IMR-90 (cell line): ENCODE data around the gene ZFP57. TPM values are rescaled to one million over a fixed set of nuclear protein-coding genes. Genes with fewer than 3 reads are reported as not detected.

ENCODE experiments used
- ATAC-seq: fragments of 200-7000 bp; cut with Tn5 transposase; 2 replicates; pipeline ENCODE4 v1.9.1; 2020; ENCODE audit warnings: low read depth, mild to moderate bottlenecking, moderate library complexity
- BruUV-seq: library from RNA; stranded (reverse); fragments of 400-500 nt; replicated peaks from 2 replicates; lab custom pipeline; 2021; lab: Mats Ljungman, UMichigan
- CTCF ChIA-PET: fragments of 300-600 bp; formaldehyde crosslinking; extraction: SDS; loops from one replicate; lab custom pipeline; 2021; ENCODE audit warnings: antibody characterized with exemption; lab: Yijun Ruan, JAX
- POLR2A ChIA-PET: fragments of 300-600 bp; sonication (Branson Sonifier 250); formaldehyde crosslinking; loops from one replicate; lab custom pipeline; 2022; ENCODE audit warnings: antibody characterized with exemption; ENCODE audit not compliant: unreplicated experiment; lab: Charles Lee
- DNase-seq: peaks from one replicate; pipeline ENCODE4 v3.0.0; 2013
- H2AFZ ChIP-seq: replicated peaks from 2 replicates; pipeline ENCODE3; 2013; ENCODE audit warnings: low read length, mild to moderate bottlenecking; ENCODE audit not compliant: poor library complexity
- H2AK5ac ChIP-seq: 2 replicates; pipeline ENCODE4 v1.6.1; 2013; ENCODE audit warnings: low read depth, low read length, inconsistent platforms
- H2AK9ac ChIP-seq: replicated peaks from 2 replicates; pipeline ENCODE3; 2013; ENCODE audit warnings: mild to moderate bottlenecking, low read depth, low read length, moderate library complexity; ENCODE audit not compliant: poor library complexity
- H2BK120ac ChIP-seq: 2 replicates; pipeline ENCODE4 v1.6.1; 2013; ENCODE audit warnings: low read depth, low read length, inconsistent platforms
- H2BK15ac ChIP-seq: 3 replicates; pipeline ENCODE4 v1.6.1; 2013; ENCODE audit warnings: low read depth, low read length, inconsistent platforms
- H2BK20ac ChIP-seq: 2 replicates; pipeline ENCODE4 v1.6.1; 2013; ENCODE audit warnings: low read depth, mild to moderate bottlenecking, inconsistent platforms, low read length, moderate library complexity
- H2BK5ac ChIP-seq: 2 replicates; pipeline ENCODE4 v1.6.1; 2013; ENCODE audit warnings: mild to moderate bottlenecking, low read depth, low read length, inconsistent platforms; ENCODE audit not compliant: poor library complexity, severe bottlenecking
- H3K14ac ChIP-seq: replicated peaks from 2 replicates; pipeline ENCODE4 v1.6.1; 2013; ENCODE audit warnings: low read depth, low read length, inconsistent platforms
- H3K18ac ChIP-seq: 2 replicates; pipeline ENCODE4 v1.6.1; 2013; ENCODE audit warnings: low read depth, low read length, control low read depth
- H3K23ac ChIP-seq: 2 replicates; pipeline ENCODE4 v1.6.1; 2013; ENCODE audit warnings: low read depth, low read length, inconsistent platforms
- H3K27ac ChIP-seq: 2 replicates; pipeline ENCODE4 v1.5.1; 2013; ENCODE audit warnings: mild to moderate bottlenecking, control low read depth, low read length; ENCODE audit not compliant: insufficient read depth
- H3K27me3 ChIP-seq: 2 replicates; pipeline ENCODE4 v1.6.1; 2013; ENCODE audit warnings: low read length; ENCODE audit not compliant: control insufficient read depth, insufficient read depth
- H3K36me3 ChIP-seq: 2 replicates; pipeline ENCODE4 v1.6.1; 2013; ENCODE audit warnings: low read length, mixed read lengths; ENCODE audit not compliant: control insufficient read depth, insufficient read depth
- H3K4ac ChIP-seq: 2 replicates; pipeline ENCODE4 v1.6.1; 2013; ENCODE audit warnings: low read depth, low read length, inconsistent platforms
- H3K4me1 ChIP-seq: 2 replicates; pipeline ENCODE4 v1.6.1; 2013; ENCODE audit warnings: low read length, mixed read lengths; ENCODE audit not compliant: control insufficient read depth, insufficient read depth
- H3K4me2 ChIP-seq: 2 replicates; pipeline ENCODE4 v1.6.1; 2013; ENCODE audit warnings: low read depth, mild to moderate bottlenecking, control low read depth, low read length, moderate library complexity
- H3K4me3 ChIP-seq: 2 replicates; pipeline ENCODE4 v1.5.1; 2013; ENCODE audit warnings: low read depth, mild to moderate bottlenecking, control low read depth, low read length, moderate library complexity; ENCODE audit not compliant: insufficient read depth
- H3K56ac ChIP-seq: 2 replicates; pipeline ENCODE4 v1.6.1; 2013; ENCODE audit warnings: low read length, inconsistent platforms; ENCODE audit not compliant: insufficient read depth; ENCODE audit errors: extremely low read depth
- H3K79me1 ChIP-seq, 2 experiments: 2 replicates each; pipeline ENCODE4 v1.6.1; 2013; ENCODE audit warnings: low read length in 2 of 2, inconsistent platforms in 1 of 2, low read depth in 1 of 2
- H3K9ac ChIP-seq: 2 replicates; pipeline ENCODE4 v1.6.1; 2013; ENCODE audit warnings: low read depth, low read length, control low read depth
- H3K9me1 ChIP-seq: 2 replicates; pipeline ENCODE4 v1.6.1; 2013; ENCODE audit warnings: low read length, inconsistent platforms; ENCODE audit not compliant: insufficient read depth
- H3K9me3 ChIP-seq: 2 replicates; pipeline ENCODE4 v1.6.1; 2013; ENCODE audit warnings: low read length; ENCODE audit not compliant: control insufficient read depth, insufficient read depth
- H4K20me1 ChIP-seq: 2 replicates; pipeline ENCODE4 v1.6.1; 2013; ENCODE audit warnings: low read length, inconsistent platforms; ENCODE audit not compliant: insufficient read depth
- H4K5ac ChIP-seq: 2 replicates; pipeline ENCODE4 v1.6.1; 2013; ENCODE audit warnings: mild to moderate bottlenecking, low read depth, low read length, control low read depth
- H4K8ac ChIP-seq, 2 experiments: 2 replicates each; pipeline ENCODE4 v1.6.1; 2013; ENCODE audit warnings: low read depth in 2 of 2, low read length in 2 of 2, control low read depth in 1 of 2, inconsistent platforms in 1 of 2
- H4K91ac ChIP-seq: 2 replicates; pipeline ENCODE4 v1.6.1; 2013; ENCODE audit warnings: low read depth, low read length, inconsistent platforms; ENCODE audit not compliant: insufficient read depth
- BHLHE40 ChIP-seq: fragments of 150-350 bp; IDR thresholded peaks from 2 replicates; pipeline ENCODE4 v1.6.1; 2016; ENCODE audit warnings: mild to moderate bottlenecking, low read depth, low read length
- CEBPB ChIP-seq: IDR thresholded peaks from 2 replicates; pipeline ENCODE4 v1.6.1; 2012; ENCODE audit warnings: low read depth, low read length, improper control_type of control experiment
- CHD1 ChIP-seq: IDR thresholded peaks from 2 replicates; pipeline ENCODE4 v1.6.1; 2012; ENCODE audit warnings: low read depth, low read length, improper control_type of control experiment
- ELK1 ChIP-seq: fragments of 150-350 bp; IDR thresholded peaks from 2 replicates; pipeline ENCODE4 v1.6.1; 2016; ENCODE audit warnings: low read depth, mild to moderate bottlenecking, low read length, moderate library complexity, borderline replicate concordance
- FOS ChIP-seq: fragments of 150-350 bp; IDR thresholded peaks from 2 replicates; pipeline ENCODE4 v1.6.1; 2016; ENCODE audit warnings: low read depth, low read length
- MAFK ChIP-seq: IDR thresholded peaks from 2 replicates; pipeline ENCODE4 v1.6.1; 2012; ENCODE audit warnings: low read depth, low read length, improper control_type of control experiment
- MXI1 ChIP-seq: IDR thresholded peaks from 2 replicates; pipeline ENCODE4 v1.6.1; 2012; ENCODE audit warnings: low read depth, mild to moderate bottlenecking, low read length, moderate library complexity, borderline replicate concordance
- NFE2L2 ChIP-seq: fragments of 150-350 bp; IDR thresholded peaks from 2 replicates; pipeline ENCODE4 v1.6.1; 2016; ENCODE audit warnings: low read depth, mild to moderate bottlenecking, low read length
- POLR2A ChIP-seq: IDR thresholded peaks from 2 replicates; pipeline ENCODE4 v1.6.1; 2012; ENCODE audit warnings: mild to moderate bottlenecking, low read depth, low read length
- RAD21 ChIP-seq: IDR thresholded peaks from 2 replicates; pipeline ENCODE4 v1.6.1; 2012; ENCODE audit warnings: low read length, improper control_type of control experiment
- RCOR1 ChIP-seq: IDR thresholded peaks from 2 replicates; pipeline ENCODE4 v1.6.1; 2012; ENCODE audit warnings: mild to moderate bottlenecking, low read length, improper control_type of control experiment; ENCODE audit not compliant: insufficient replicate concordance
- SMC3 ChIP-seq: fragments of 150-350 bp; IDR thresholded peaks from 2 replicates; pipeline ENCODE4 v1.6.1; 2016; ENCODE audit warnings: low read depth, mild to moderate bottlenecking, antibody characterized with exemption, low read length, moderate library complexity
- WGBS, 2 experiments: methylation state at CpG; one replicate each; pipeline versions ENCODE4 v1.1.5 to v1.1.7; 2013; ENCODE audit warnings: missing lambda C conversion rate in 2 of 2; ENCODE audit not compliant: insufficient read length in 1 of 2; ENCODE audit errors: extremely low coverage in 2 of 2; 5-methylcytosine and 5-hydroxymethylcytosine counted together
- dilution Hi-C: fragments of 300-500 bp; cut with HindIII; formaldehyde crosslinking; loops from one replicate; pipeline ENCODE4 v1.14.3; 2018; ENCODE audit warnings: low sequenced_read_pairs; ENCODE audit not compliant: unreplicated experiment
- in situ Hi-C: fragments of 300-500 bp; cut with MboI; formaldehyde crosslinking; loops from 3 replicates; pipeline ENCODE4 v1.14.3; 2019; ENCODE audit warnings: low sequenced_read_pairs, inconsistent platforms, mixed read lengths
- intact Hi-C: fragments of 100-400 bp; cut with micrococcal nuclease; formaldehyde crosslinking; loops from 2 replicates; pipeline ENCODE4 v1.10.0; 2022
- polyA plus RNA-seq, 3 experiments: library from polyadenylated mRNA; depleted of rRNA; stranded (reverse); fragments of >200 nt; gene quantifications; 2 replicates each; pipeline ENCODE4 v1.2.3, GENCODE V29; 2012; ENCODE audit warnings: low replicate concordance in 1 of 3
- total RNA-seq: library from RNA; depleted of rRNA; stranded (reverse); fragments of >200 nt; gene quantifications from 2 replicates; pipeline ENCODE4 v1.2.3, GENCODE V29; 2012

Gene ZFP57
- total and polyA plus RNA-seq, 2 of the 4 experiments (the other 2 are of a cell fraction): not detected

- no peak overlapping the region for H3K4ac ChIP-seq
- no peaks in the 10 kb centered on the region for H3K9me3 ChIP-seq
- ChIA-PET CTCF (interaction anchor here (0.6 to 4.1 kb wide), 3 partner anchors 13 to 817 kb away, joined by 3 to 33 read pairs (median 28); no protein-coding TSS in a partner anchor), POLR2A (no interaction called here)
- in situ Hi-C loops (no loop called here), dilution Hi-C loops (no loop called here), intact Hi-C loops (no loop called here)
- no peak overlapping the region for H3K4me2 ChIP-seq
- no peak for ATAC-seq
- DNase-seq: no peak
- no peak overlapping the region for H2AFZ ChIP-seq
- no peak overlapping the region for H4K8ac ChIP-seq
- H3K36me3 ChIP-seq: no peaks in the 10 kb centered on the region
- H2AK9ac ChIP-seq: no peak overlapping the region
- no peak overlapping the region for H3K14ac ChIP-seq
- H3K9ac ChIP-seq: no peak overlapping the region
- H4K91ac ChIP-seq: no peak overlapping the region
- no CpG with 5 or more reads among the region's 1 CpG for WGBS, 2 experiments
- no peak overlapping the region for H3K18ac ChIP-seq
- no peak overlapping the region for H2BK5ac ChIP-seq
- BruUV-seq: no TSS peak
- H2BK20ac ChIP-seq: no peak overlapping the region
- no peak overlapping the region for H2BK15ac ChIP-seq
- no peak overlapping the region for H3K23ac ChIP-seq
- H3K4me1 ChIP-seq: no peaks in the 10 kb centered on the region
- H3K27ac ChIP-seq: no peak overlapping the region
- H3K79me1 ChIP-seq: no peaks in the 10 kb centered on the region
- H3K4me3 ChIP-seq: no peak overlapping the region
- no peak overlapping the region for H2AK5ac ChIP-seq
- no peak overlapping the region for H3K56ac ChIP-seq
- H3K9me1 ChIP-seq: no peaks in the 10 kb centered on the region
- H4K5ac ChIP-seq: no peak overlapping the region
- H3K27me3 ChIP-seq: peaks cover 2% of the 10 kb centered on the region; the same call in 1 of the 2 replicates
- TF ChIP-seq ELK1 (no peak), SMC3 (no peak), RCOR1 (no peak), FOS (no peak), CEBPB (no peak), MXI1 (no peak), BHLHE40 (no peak), CHD1 (no peak), RAD21 (no peak), NFE2L2 (no peak), MAFK (no peak), POLR2A (no peak)
- H2BK120ac ChIP-seq: no peak overlapping the region
- H4K20me1 ChIP-seq: no peaks in the 10 kb centered on the region
Observed at GRCh38 chr6:29666826-29667130, 14.2 kb downstream of the ZFP57 start.
